Hippocampal formation (tissue), 2 donors: ENCODE data around the gene GP1BB.
"Not testable (repeated sequence)": the region's sequence is repeated elsewhere in the genome, so short reads cannot be mapped to it uniquely, and the experiment has no call there.

Source experiments
- DNase-seq, 2 donors: peaks; one replicate each; lab custom pipeline; 2025; lab: John Stamatoyannopoulos, UW

The GP1BB gene

DNA sequence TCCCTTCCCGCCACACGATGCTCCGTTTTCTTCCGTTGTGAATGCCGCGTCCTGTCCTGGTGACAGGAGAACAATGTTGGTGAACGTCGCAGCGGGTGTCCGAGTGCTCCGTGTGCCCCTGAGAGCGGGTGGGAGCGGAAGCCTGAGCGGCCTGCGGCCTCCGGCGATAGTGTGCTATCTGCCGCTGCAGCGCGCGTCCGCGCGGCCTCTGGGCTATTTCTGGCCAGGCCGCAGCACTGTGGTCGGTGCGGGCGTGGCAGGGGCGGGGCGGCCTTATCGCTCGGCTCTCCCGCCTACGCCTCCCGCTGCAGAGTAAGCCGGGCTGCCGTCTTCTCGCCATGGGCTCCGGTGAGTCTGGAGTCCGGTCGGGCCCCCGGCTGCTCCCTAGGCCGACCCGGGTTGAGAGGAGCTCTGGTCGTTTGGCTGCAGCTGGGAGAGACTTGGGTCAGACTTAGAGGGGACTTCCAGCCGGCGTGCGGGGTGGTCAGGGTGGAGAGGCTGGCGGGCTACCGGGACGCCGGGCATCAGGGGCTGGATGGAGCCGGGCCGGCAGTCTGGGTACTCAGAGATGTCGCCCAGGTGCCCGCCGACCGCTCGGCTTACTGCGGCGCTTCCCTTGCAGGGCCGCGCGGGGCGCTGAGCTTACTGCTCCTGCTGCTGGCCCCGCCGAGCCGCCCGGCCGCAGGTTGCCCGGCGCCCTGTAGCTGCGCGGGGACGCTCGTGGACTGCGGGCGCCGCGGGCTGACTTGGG, at the start of gene GP1BB:
TSS of gene GP1BB (plus strand) at position 308 of the 751 bp plus-strand sequence. CDS start at position 339, 31 bp downstream.
- DNase-seq = no peak

DNA sequence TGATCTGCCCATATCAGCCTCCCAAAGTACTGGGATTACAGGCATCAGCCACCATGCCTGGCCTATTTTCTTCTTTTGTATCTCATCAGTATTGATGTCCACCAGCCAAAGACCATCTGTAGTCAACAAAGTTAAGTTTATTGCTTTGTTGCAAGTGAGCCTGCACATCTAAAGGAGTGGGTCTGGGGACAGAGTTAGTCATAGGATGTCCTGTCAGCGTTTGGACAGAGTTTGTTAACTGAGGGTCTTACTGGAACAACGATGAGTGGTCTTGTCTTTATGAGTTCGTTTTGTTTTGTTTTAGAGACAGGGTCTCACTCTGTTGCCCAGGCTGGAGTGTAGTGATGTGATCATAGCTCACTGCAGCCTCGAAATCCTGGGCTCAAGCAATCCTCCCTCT, 49.7 kb upstream of the GP1BB start:
- DNase-seq = no peak

DNA sequence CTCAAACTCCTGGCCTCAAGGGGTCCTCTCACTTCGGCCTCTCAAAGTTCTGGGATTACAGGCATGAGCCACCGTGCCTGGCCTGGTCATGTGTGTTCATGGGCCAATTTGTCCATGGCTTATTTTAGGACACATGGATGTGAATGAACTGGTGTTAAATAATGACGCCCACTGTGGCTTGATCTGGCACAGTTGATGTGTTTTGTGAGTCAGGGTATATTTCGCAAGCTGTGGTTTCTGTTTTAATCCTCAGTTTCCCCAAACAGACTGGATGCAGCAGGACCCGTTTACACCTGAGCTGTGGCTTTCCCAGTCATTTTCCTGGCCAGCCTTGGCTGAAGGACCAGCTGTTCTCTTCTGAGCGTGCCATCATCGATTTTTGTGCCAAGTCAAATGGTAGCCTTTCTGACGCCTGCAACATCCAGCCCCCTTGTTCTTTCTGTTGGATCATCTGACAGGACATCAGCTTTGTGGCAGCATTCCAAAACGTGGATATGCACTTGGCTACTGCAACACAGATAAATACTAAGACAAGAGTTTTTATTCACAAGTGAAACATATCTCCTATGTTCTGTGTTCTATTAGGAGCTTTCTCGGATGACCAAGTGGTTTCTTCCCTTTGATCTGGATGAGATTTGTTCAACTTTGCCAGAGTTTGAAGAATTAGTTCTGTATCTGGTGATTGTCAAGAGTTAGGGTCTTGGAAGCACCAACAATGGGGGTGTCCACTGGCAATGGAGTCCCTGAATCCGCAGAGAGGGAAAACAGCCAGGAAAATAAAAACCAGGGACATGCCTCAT, 49.0 kb upstream of the GP1BB start:
- no peak for DNase-seq

DNA sequence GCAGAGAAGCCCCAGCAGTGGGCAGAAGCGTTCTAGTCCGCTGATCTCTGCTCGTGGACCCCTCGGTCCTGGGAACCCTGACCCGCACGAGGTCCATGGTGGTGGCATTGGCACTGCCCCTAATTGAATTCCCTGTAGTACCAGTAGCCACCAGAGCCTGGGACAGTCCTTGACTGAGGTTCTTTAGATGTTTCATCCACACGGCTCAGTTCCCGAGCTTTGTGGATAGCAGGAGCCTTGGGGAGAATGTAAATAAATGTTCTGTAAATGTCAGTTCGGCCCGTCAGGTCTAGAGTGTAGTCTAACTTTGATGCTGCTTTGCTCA, 48.4 kb upstream of the GP1BB start:
- DNase-seq = no peak

DNA sequence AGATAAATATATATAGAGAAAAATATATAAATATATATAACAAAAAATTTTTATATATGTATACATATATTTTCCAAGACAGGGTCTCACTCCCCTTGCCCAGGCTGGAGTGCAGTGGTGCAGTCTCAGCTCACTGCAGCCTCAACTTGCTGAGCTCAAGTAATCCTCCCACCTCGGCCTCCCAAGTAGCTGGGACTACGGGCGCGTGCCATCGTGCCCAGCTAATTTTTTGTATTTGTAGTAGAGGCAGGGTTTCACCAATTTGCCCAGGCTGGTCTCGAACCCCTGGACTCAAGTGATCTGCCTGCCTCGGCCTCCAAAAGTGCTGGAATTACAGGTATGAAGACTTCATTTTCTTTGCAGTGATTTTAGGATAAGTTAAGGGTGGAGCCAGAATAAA, 47.9 kb upstream of the GP1BB start:
- no peak for DNase-seq

DNA sequence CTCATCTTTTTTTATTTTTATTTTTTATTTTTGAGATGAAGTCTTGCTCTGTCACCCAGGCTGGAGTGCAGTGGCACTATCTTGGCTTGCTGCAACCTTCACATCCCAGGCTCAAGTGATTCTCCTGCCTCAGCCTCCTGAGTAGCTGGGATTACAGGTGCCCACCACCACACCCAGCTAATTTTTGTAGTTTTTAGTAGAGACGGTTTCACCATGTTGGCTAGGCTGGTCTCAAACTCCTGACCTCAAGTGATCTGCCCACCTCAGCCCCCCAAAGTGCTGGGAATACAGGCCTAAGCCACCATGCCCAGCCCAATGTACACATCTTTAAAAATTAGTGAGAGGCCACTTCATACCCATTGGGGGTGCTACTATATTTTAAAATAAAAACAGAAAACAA, 46.9 kb upstream of the GP1BB start:
- not testable (repeated sequence) for DNase-seq

DNA sequence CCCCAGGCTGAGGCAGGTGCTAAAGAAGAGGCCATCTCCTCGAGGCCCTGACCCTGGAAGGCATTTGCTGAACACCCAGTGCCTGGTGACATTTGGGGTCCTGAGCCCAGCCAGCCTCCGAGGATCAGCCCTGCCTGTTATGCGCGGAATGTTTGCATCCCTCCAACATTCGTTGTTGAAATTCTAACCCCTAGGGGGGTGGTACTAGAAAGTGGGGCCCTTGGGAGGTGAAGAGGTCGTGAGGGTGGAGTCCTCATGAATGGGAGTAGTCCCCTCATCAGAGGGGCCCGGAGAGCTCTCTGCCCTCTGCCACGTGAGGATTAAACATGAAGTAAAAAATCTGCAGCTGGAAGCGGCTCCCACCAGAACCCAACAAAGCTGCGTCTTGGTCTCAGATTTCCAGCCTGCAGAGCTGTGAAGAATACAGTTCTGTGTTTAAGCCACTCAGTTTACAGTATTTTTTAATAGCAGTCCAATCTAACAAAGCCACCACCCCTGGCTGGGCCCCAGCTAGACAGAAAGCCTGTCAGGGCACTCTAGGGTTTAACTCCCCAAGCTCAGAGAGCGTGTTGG, 44.3 kb upstream of the GP1BB start:
- DNase-seq = no peak

DNA sequence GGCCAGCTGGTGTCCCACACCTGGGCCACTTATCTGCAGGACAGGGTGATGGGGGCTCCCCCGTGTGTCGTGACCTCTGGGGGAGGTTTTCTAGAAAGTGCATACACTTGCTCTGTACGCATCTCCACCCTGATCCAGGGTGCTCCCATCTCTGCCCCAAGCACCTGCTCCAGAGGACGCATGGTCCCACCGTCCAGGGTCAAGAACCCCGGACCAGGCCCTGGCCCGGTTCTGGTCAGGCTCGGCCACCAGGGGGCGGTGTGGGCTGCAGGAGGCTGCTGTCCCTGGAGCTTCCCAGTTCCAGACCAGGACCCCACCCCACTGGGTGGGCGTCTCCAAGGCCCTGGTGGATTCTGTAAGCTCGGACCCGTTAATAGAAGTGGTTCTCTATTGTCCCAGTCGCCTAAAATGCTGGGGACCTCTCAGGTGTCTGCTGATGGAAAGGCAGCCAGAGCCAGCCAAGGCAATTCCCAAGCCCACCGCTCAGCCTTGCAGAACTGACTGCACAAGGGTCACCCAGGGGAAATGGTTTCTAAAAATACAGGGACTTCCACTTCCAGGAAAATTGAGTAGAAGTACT, 43.7 kb upstream of the GP1BB start:
- no peak for DNase-seq

DNA sequence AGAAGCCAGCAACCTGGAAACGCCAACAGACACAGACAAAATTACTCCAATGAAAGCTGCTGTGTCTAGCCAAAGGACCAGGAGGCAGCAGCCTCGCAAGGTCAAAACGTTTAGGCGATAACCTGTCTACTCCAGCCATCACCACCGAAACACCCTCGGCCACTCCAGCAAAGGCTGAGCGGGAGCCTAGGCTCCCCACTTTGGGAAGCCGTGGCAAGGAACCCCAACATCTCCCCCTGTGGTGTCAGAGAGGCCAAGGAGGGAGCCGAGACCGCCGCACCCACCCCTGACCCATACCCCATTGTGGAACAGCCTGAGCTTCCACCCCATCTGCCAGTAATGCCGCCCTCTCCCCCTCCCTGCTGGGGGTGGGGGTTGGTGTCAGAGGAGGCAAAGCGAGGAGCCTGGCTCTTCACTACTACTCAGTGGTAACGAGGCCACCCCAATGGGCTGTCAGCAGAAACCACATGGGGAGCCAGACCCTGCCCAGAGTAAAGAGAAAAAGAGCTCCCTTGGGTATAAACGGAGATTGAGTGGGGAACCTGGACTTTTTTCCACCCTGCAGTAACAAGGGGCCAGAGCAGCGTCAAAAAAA, 43.0 kb upstream of the GP1BB start:
- DNase-seq = no peak

DNA sequence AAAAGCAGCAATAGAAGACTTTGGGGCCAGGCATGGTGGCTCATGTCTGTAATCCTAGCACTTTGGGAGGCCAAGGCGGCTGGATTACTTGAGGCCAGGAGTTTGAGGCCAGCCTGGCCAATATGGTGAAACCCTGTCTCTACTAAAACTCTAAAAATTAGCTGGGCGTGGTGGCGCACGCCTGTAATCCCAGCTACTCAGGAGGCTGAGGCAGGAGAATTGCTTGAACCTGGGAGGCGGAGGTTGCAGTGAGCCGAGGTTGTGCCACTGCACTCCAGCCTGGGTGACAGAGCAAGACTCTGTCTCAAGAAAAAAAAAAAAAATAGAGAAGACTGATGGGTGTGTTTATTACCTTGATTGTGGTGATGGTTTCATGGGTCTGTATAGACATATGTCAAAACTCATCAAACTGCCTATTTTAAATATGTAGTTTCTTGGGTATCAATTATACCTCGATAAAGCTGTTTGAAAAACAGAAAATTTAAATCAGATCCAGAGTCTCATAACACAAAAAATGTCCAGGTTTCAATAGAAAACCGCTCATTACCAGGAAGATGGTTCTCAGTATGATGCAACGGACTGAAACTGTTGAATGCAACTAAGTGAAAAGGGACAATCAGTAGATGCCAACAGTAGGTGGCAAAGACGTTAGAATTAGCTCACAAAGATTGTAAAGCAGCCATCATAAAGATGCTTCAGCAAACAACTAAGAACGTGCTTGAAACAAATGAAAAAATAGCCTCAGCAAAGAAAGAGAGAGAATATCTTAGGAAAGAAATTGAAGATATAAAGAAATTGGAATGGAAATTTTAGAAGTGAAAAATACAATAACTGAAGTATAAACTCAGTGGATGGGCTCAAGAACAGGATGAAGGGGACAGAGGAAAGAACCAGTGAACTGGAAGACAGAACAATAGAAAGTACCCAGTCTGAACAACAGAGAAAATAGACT, 42.2 kb upstream of the GP1BB start:
- no peak for DNase-seq

DNA sequence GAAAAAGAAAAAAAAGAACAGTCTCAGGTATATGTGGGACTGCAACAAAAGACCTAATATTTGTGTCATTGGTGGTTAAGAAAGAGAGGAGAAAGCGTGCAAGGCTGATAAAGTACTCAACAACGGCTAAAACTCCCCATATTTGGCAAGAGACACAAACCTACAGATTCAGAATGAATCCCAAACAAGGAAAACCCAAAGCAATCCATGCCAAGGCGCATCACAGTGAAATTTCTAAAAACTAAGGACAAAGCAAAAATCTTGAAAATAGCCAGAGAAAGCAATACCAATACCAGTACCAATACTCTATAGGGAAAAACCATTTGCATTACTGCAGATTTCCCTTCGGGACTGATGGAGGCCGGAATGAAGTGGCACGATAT, 41.5 kb upstream of the GP1BB start:
- no peak for DNase-seq

DNA sequence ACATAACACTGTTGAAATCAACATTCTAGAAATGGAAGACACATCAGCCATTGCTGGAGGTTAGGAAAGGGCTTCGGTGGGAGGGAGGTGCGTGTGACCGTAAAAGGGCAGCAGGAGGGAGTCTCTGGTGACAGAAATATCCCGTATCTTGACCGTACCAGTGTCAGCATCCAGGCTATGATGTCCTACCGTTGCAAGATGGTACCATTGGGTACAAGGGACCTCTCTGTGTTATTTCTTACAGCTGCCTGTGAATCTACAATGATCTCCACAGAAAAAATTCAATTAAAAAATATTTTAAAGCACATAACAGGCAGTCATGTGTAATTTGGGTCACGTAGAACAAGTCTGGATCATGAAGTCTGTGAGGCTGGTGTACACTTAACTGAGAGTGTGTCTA, 36.4 kb upstream of the GP1BB start:
- DNase-seq = no peak

DNA sequence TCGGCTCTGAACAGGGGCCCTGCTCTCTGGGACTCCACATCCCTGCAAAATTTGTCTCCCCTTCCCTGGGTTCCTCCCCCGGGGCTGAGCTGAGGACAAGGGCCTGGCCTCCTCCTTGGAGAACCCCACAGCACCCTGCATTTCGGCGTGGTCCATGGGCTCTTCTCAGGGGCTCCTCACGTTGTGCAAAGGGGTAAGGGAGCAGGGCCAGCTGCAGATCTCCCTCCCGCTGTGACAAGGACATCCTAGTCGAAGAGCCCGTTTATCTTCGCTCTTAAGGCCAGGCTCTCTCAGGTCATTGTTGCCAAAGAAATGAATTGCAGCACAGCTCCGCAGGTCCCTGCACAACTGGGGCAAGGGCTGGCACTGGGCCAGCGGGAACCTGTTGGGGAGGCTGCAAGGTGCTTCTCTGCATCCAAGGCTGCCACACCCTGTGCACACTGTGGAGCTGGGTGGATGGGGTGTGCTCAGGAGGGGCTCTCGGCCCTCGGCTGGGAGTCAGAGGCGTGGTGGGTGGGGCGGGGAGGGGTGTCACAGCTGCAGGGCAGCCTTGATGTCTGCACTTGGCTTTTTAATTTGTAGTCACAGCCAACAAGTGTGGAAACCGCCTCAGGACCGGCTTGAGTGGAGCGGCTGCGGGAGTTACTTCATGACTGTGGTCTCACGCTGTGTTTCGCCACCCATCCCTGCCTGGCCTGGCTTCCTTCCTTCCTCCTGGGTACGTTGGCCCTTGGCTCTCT, 35.6 kb upstream of the GP1BB start:
- DNase-seq = no peak

DNA sequence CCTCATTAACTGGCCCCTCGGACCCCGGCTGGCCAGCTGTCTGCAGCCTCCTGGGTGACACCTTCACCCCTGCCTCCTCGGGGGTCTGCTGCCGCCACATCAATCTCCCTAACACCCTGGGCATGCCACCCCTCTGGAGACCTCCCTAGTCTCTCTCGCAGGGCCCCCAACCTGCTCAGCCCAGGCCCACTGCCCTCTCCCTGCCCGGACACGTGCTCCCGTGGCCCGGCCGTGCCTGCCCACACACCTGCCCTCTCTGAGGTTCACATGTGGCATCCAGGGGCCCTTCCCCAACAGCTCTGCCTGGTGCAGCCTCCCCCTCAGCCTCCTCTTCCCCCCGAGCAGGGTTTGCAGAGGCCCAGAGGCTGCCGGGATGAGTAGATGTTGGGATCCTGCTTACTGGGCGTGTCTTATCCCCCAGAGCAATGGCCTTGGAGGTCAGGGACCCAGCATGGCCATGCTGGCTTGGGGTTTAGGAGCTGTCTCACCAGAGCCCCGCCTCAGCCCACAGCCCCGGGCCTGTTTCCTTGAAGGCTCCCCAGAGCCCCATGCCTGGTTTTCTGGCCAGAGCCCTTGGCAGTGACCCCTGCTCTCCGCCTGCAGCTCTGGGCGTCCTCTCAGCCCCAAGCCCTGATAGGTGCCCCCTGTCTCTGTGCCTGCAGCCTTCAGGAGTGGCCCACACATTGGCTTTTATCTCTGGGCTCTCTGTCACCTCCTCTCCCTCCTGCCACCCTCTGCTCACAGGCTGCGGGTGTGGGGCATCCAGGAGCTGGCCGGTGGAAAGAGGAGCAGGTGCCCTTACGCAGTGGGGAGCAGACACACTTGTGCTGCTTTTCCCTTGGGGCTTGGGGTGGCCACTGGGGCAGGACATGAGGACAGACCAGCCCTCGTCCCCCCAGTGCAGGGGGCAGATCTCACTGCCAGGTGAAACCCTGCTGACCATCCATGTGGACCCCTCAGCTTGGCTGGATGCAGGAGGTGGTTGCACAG, 34.7 kb upstream of the GP1BB start:
- DNase-seq = no peak

DNA sequence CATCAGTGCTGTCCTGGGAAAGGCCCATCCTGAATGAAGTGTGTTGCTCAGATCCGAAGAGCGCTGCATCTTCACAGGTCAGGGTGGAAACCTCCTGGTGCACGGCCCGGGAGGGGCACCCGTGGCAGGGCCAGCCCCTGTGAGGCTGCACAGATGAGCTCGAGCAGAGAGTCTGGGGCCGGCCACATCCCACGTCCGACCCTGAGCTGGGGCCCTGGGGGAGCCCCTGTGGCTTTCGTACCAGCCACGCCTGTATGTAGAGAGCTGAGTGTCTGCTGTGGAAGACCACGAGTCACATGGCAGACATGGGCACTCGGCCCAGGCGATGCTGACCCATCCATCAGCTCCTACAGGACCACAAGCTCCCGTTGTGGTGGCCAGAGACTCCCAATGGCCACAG, 33.9 kb upstream of the GP1BB start:
- no peak for DNase-seq

DNA sequence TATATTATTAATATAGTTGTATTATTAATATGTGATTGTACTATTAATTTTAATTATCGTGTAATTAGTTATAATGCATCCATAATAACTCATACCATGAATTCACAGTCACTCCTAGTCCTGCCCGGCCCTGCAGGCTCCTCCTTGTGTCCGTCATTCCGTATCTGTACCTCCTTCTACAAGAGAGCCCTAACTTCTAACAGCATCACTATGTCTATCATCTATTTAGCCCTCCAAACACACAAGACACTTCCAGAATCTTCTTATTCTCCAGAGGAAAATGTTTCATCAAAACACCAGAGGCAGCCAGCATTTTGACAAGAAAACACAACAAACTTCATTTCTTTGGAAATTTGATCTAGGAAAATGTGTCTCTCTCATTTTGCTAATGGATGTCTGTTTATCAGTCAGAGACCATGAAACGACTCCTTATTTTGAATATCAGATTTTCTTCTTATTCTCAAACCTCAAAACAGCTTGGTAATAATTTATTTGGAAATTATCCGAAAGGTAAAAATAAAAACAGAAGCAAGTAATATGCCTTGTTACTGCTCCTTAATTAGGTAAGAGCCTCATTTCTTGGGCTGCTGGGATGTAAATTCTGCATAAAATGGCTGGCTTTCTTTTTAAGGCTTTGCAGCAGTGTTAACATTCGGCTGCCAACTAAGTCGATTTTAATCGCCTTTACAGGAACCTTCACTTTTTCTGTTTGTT, 32.2 kb upstream of the GP1BB start:
- DNase-seq = no peak

DNA sequence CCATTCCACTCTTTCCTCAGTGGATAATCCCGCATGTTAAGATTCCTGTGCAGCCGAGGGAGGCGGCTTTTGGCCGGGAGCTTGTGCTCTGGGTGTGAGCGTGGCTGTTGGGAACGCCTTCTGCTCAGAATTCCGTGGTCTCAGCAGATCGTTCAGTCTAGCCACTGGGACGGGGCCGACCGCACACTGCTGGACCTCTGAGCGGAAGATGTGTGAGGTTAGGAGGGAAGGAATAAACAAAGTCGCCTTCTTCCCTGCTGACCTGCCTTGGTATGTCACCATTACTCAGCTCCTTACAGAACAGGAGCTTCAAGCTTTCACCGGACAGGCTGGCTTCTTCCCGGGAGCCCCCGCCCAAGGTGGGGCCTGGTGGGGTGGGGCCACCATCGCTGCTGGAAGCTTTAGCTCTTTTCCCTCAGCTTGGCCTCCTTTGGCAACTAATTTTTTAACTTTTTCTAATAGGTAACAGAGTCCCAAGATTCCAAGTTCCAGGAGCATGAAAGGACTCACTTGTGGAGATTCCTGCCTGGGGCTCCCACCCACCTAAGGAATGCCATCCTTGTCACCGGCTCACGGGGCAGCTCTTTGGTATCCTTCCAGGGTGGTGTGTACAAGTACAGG, 31.5 kb upstream of the GP1BB start:
- no peak for DNase-seq

DNA sequence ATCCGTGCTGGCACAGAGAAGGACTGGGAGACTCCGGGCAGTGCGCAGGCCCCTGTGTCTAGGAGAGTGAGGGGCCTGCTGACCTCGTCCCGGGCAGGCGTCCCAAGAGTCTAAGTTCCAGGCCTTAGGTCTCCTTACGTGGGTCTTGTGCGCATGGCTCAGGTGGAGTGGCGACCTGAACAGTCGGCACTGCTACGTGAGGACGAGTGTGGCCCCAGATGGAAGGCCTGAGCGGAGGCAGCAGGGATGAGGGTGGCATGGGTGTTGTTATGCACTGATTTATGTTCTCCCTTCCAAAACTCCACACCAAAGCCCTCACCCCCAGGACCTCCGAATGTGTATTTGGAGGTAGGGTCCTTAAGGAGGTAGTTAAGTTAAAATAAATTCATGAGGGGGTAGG, 29.8 kb upstream of the GP1BB start:
- DNase-seq = no peak
